NCI-H1436 treated with DMSO at 0.1 percent for 48 hours (cell line): ENCODE measurements around the gene EMILIN3.
"Not testable (repeated sequence)": the region's sequence is repeated elsewhere in the genome, so short reads cannot be mapped to it uniquely, and the experiment has no call there.

ENCODE experiments used
- DNase-seq: peaks from one replicate; lab custom pipeline; 2025; lab: John Stamatoyannopoulos, UW

EMILIN3 gene

GRCh38 chr20:41316602-41317545 lies 49.7 kb downstream of the EMILIN3 start:
- DNase-seq, result no peak

- DNase-seq, result no peak
These were observed 50.6 kb downstream of the EMILIN3 start for GRCh38 chr20:41316051-41316450.

GRCh38 chr20:41314386-41314785 lies 52.2 kb downstream of the EMILIN3 start:
- no peak for DNase-seq

GRCh38 chr20:41312009-41312408 lies 54.6 kb downstream of the EMILIN3 start:
- not testable (repeated sequence) for DNase-seq
